ENCODE results near the gene CENPQ. TPM values are rescaled to one million over a fixed set of nuclear protein-coding genes. Genes with fewer than 3 reads are reported as not detected.

Gene CENPQ
- total and polyA plus RNA-seq, 2 experiments from 2014 or later = 20.2 to 41.5 TPM

- no peak overlapping the region for H3K4me3 ChIP-seq
- H3K27me3 ChIP-seq (ENCODE audit: insufficient read depth) = no peaks in the 10 kb centered on the region
- TF ChIP-seq ZNF114 (CRISPR knock-in tag; IDR thresholded peaks at IDR 0.05) (no peak), STAT1 (IDR thresholded peaks at IDR 0.05; ENCODE audit: unreplicated experiment) (no peak), POLR2AphosphoS5 (IDR thresholded peaks at IDR 0.05; ENCODE audit: low read depth) (no peak), ZNF331 (CRISPR knock-in tag; IDR thresholded peaks at IDR 0.05; ENCODE audit: low read depth) (no peak), CREB1 (CRISPR knock-in tag; IDR thresholded peaks at IDR 0.05; ENCODE audit: low read depth) (no peak), EZH2 (IDR thresholded peaks at IDR 0.05; ENCODE audit: low read depth, unreplicated experiment) (no peak)
- Mint-ChIP-seq H3K27ac (peak overlapping the region; percentile 40; the same call in 1 of the 2 replicates), H3K36me3 (ENCODE audit: low read depth) (no peaks in the 10 kb centered on the region), H3K27me3 (ENCODE audit: insufficient read depth, low read depth, poor library complexity) (no peaks in the 10 kb centered on the region), H3K4me3 (no peak overlapping the region), H3K4me1 (peaks cover 7% of the 10 kb centered on the region; the same call in 2 of the 3 replicates), H3K9me3 (no peaks in the 10 kb centered on the region)
- H3F3A ChIP-seq (replicated peaks; ENCODE audit: low read depth) = no peaks in the 10 kb centered on the region
- no peak overlapping the region for H2AFZ ChIP-seq
- no peaks in the 10 kb centered on the region for H3K36me3 ChIP-seq (ENCODE audit: insufficient read depth)
- no peaks in the 10 kb centered on the region for H3K9me2 ChIP-seq (ENCODE audit: insufficient read depth)
- H3K27ac ChIP-seq (ENCODE audit: low read depth) = no peak overlapping the region
- no peaks in the 10 kb centered on the region for H4K20me1 ChIP-seq (replicated peaks; ENCODE audit: insufficient read depth)
- DNase-seq (ENCODE audit: low spot score) (no peak), ATAC-seq (no peak)
- H3K4me1 ChIP-seq (ENCODE audit: insufficient read depth) = no peaks in the 10 kb centered on the region
- H3K4me2 ChIP-seq = no peak overlapping the region
- no peaks in the 10 kb centered on the region for H3K79me2 ChIP-seq (replicated peaks; ENCODE audit: insufficient read depth)
Observed at GRCh38 chr6:49540614-49541013, 77.4 kb downstream of the CENPQ start.

DNA sequence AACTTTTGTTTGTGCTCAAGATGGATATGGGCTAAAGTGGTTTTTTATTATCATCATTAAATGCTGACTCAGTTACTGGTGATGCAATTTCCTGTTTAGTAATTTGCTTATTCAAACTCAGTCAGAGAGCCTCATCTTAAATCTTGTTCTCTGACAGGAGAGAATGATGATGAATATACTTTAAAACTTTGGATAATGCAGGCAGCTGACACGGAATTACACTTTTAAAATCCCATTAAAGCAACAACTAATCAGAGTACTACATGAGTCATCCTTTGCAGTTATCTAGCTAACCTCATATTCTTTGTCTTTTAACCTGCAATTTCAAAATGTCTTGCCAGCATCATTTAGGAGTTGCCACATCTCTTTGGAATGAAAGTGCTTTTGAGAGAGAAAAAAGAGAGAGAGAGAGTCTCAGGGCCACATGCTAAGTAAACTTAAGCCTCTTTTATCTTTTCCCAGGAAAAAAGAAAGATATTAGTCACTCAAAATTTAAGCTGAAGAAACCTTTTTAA lies 78.1 kb downstream of the CENPQ start:
- H3F3A ChIP-seq (replicated peaks; ENCODE audit: low read depth) = no peaks in the 10 kb centered on the region
- no peaks in the 10 kb centered on the region for H3K4me1 ChIP-seq (ENCODE audit: insufficient read depth)
- ATAC-seq = no peak
- H4K20me1 ChIP-seq (replicated peaks; ENCODE audit: insufficient read depth) = no peaks in the 10 kb centered on the region
- Mint-ChIP-seq H3K36me3 (ENCODE audit: low read depth) (no peaks in the 10 kb centered on the region), H3K4me1 (peaks cover 7% of the 10 kb centered on the region; the same call in 2 of the 3 replicates), H3K27me3 (ENCODE audit: insufficient read depth, low read depth, poor library complexity) (no peaks in the 10 kb centered on the region), H3K9me3 (no peaks in the 10 kb centered on the region), H3K27ac (peak overlapping the region; percentile 22; the same call in 1 of the 2 replicates), H3K4me3 (no peak overlapping the region)
- H3K4me3 ChIP-seq = no peak overlapping the region
- no peaks in the 10 kb centered on the region for H3K9me2 ChIP-seq (ENCODE audit: insufficient read depth)
- H3K4me2 ChIP-seq = no peak overlapping the region
- no peaks in the 10 kb centered on the region for H3K36me3 ChIP-seq (ENCODE audit: insufficient read depth)
- no peak overlapping the region for H3K27ac ChIP-seq (ENCODE audit: low read depth)
- peak overlapping the region; percentile 24 for H2AFZ ChIP-seq
- no peaks in the 10 kb centered on the region for H3K27me3 ChIP-seq (ENCODE audit: insufficient read depth)
- no peaks in the 10 kb centered on the region for H3K79me2 ChIP-seq (replicated peaks; ENCODE audit: insufficient read depth)
- DNase-seq (ENCODE audit: low spot score) = no peak
- TF ChIP-seq JUNB (IDR thresholded peaks at IDR 0.05; ENCODE audit: unreplicated experiment) = no peak
- no peak for TF ChIP-seq NANOG (IDR thresholded peaks at IDR 0.05; ENCODE audit: borderline replicate concordance)
- no peak for TF ChIP-seq EZH2 (IDR thresholded peaks at IDR 0.05; ENCODE audit: low read depth, unreplicated experiment)
- no peak for TF ChIP-seq ZNF114 (CRISPR knock-in tag; IDR thresholded peaks at IDR 0.05)
- TF ChIP-seq, protein P1, sequence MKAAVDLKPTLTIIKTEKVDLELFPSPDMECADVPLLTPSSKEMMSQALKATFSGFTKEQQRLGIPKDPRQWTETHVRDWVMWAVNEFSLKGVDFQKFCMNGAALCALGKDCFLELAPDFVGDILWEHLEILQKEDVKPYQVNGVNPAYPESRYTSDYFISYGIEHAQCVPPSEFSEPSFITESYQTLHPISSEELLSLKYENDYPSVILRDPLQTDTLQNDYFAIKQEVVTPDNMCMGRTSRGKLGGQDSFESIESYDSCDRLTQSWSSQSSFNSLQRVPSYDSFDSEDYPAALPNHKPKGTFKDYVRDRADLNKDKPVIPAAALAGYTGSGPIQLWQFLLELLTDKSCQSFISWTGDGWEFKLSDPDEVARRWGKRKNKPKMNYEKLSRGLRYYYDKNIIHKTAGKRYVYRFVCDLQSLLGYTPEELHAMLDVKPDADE (IDR thresholded peaks at IDR 0.05) = no peak
- no peak for TF ChIP-seq REST (IDR thresholded peaks at IDR 0.05; ENCODE audit: unreplicated experiment)
- no peak for TF ChIP-seq STAT1 (IDR thresholded peaks at IDR 0.05; ENCODE audit: unreplicated experiment)
- TF ChIP-seq, protein P2, sequence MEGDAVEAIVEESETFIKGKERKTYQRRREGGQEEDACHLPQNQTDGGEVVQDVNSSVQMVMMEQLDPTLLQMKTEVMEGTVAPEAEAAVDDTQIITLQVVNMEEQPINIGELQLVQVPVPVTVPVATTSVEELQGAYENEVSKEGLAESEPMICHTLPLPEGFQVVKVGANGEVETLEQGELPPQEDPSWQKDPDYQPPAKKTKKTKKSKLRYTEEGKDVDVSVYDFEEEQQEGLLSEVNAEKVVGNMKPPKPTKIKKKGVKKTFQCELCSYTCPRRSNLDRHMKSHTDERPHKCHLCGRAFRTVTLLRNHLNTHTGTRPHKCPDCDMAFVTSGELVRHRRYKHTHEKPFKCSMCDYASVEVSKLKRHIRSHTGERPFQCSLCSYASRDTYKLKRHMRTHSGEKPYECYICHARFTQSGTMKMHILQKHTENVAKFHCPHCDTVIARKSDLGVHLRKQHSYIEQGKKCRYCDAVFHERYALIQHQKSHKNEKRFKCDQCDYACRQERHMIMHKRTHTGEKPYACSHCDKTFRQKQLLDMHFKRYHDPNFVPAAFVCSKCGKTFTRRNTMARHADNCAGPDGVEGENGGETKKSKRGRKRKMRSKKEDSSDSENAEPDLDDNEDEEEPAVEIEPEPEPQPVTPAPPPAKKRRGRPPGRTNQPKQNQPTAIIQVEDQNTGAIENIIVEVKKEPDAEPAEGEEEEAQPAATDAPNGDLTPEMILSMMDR (conservative IDR thresholded peaks at IDR 0.05; ENCODE audit: low read depth in 2 of 2) = no peak
- TF ChIP-seq POLR2AphosphoS5 (IDR thresholded peaks at IDR 0.05; ENCODE audit: low read depth) = no peak
